22Rv1 (cell line): Measurements from ENCODE around the gene DNAH9.

Experiments
- H3K27ac ChIP-seq: fragments of 450-650 bp; 2 replicates; pipeline ENCODE4 v1.5.1; 2017
- ZFX ChIP-seq: fragments of 450-650 bp; IDR thresholded peaks from 2 replicates; pipeline ENCODE4 v1.6.1; 2017; ENCODE audit warnings: antibody characterized with exemption, borderline replicate concordance
- TF ChIP-seq, protein P1 (sequence below): fragments of 450-650 bp; IDR thresholded peaks from 2 replicates; pipeline ENCODE4 v1.5.1; 2017; ENCODE audit warnings: mild to moderate bottlenecking

Gene DNAH9

DNA sequence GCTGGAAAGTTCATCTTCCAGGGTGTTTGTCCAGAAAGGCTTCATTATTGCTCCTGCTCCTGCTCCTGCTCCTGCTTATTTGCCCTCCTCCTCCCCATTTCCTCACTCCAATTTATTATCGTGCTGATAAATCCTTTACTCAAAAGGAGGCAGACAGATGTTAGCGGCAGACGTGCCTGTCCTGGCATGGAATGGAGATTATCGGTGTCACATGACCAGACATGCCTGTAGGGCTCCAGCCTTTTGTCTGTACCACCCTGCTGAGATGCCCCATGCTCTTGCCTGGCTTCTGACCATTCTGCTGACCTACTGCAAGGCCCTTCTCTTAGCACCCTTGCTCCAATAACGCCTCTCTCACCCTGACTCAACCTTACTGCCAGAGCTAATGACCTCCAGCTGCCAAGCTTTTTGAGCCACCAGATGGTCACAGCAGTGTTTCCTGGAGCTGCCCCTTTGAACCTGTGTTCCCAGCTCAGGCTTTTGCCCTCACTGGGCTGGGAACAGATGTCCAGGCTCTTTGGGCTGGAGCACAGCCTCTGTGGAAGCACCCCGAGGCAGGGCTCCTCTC lies 12.8 kb downstream of the DNAH9 start:
- H3K27ac ChIP-seq: no peak overlapping the region
- no peak for TF ChIP-seq ZFX
- TF ChIP-seq, protein P1, sequence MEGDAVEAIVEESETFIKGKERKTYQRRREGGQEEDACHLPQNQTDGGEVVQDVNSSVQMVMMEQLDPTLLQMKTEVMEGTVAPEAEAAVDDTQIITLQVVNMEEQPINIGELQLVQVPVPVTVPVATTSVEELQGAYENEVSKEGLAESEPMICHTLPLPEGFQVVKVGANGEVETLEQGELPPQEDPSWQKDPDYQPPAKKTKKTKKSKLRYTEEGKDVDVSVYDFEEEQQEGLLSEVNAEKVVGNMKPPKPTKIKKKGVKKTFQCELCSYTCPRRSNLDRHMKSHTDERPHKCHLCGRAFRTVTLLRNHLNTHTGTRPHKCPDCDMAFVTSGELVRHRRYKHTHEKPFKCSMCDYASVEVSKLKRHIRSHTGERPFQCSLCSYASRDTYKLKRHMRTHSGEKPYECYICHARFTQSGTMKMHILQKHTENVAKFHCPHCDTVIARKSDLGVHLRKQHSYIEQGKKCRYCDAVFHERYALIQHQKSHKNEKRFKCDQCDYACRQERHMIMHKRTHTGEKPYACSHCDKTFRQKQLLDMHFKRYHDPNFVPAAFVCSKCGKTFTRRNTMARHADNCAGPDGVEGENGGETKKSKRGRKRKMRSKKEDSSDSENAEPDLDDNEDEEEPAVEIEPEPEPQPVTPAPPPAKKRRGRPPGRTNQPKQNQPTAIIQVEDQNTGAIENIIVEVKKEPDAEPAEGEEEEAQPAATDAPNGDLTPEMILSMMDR: no peak

DNA sequence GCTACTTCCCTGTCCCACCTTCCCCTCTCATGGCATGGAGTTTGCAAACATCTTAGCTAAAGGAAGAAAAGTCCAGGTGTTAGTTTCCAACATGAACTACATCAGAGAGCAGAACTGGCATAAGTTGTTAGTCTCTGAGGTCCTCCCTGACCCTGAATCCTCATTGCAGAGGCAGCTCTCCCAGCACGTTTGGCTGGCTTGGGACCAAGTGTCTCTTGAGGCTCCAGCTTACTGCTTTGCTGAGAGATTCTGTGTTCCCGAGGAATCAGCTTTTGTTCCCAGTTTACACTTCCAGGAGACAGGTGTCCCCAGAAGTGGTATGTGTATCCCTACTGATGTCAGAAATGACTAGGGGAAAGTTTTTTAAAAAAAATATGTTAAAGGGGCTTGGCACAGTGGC lies 14.7 kb downstream of the DNAH9 start:
- TF ChIP-seq ZFX: no peak
- TF ChIP-seq, protein P1: no peak
- no peak overlapping the region for H3K27ac ChIP-seq

- no peak for TF ChIP-seq ZFX
- TF ChIP-seq, protein P1: no peak
- no peak overlapping the region for H3K27ac ChIP-seq
These were observed 20.7 kb downstream of the DNAH9 start for GRCh38 chr17:11618861-11619566.

- no peak for TF ChIP-seq ZFX
- TF ChIP-seq, protein P1: no peak
These were observed 24.2 kb downstream of the DNAH9 start for GRCh38 chr17:11622492-11622891.

DNA sequence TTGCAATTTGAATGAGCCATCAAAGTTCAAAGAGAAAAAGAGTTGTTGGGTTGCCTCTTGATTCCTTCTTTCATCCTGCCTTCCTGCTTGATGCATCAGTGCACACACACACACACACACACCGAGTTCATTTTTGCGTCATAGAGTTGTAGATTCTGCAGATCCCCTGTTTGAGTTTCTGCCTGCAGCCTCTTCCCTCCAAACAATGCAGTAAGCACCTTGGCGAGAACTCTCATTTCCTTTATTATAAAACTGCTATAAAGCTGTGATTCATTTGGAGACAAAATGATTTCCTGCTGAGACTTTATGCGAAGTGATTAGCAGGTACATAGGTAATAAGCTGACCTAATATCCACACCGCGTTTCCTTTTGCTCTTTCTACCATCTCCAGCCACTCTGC lies 26.7 kb downstream of the DNAH9 start:
- TF ChIP-seq, protein P1: no peak
- TF ChIP-seq ZFX: no peak
- no peak overlapping the region for H3K27ac ChIP-seq

More at GRCh38 chr17:11622492-11622891, 24.2 kb downstream of the DNAH9 start:
- no peak overlapping the region for H3K27ac ChIP-seq

DNA sequence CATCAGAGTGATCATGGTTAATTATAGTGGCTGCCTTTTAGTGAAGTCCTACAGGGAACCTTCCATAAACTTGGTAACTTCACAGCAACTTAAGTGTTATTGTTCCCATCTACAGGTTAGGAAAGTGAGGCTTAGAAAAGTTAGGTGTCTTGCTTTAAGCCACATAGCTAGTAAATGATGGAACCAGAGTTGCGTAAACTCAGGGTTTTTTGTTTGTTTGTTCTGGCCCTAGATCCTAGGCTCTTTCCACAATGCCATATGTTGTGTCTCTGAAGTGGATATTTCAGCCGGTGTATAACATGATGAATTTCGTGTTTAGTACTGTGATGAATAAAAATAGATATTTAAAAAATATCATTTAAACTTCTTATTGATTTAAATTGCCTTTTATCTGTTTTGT lies 27.6 kb downstream of the DNAH9 start:
- TF ChIP-seq, protein P1: no peak
- no peak for TF ChIP-seq ZFX

GRCh38 chr17:11627301-11627940 lies 29.2 kb downstream of the DNAH9 start:
- H3K27ac ChIP-seq: no peak overlapping the region
- TF ChIP-seq ZFX: no peak
- TF ChIP-seq, protein P1: no peak

More for the DNA sequence above, 27.6 kb downstream of the DNAH9 start:
- no peak overlapping the region for H3K27ac ChIP-seq
